Hepatocyte (in vitro differentiated cells): ENCODE data around the gene HSPA4L.

Source experiments
- EZH2 ChIP-seq: fragments of 200-600 bp; sonication (generic); IDR thresholded peaks from 2 replicates; pipeline ENCODE4 v1.6.1; 2016; ENCODE audit warnings: antibody characterized with exemption, mild to moderate bottlenecking, borderline replicate concordance
- EZH2phosphoT487 ChIP-seq: fragments of 200-600 bp; sonication (generic); IDR thresholded peaks from one replicate; pipeline ENCODE4 v1.6.1; 2018; ENCODE audit warnings: antibody characterized with exemption, mild to moderate bottlenecking, low read depth, moderate library complexity; ENCODE audit not compliant: unreplicated experiment, severe bottlenecking
- TF ChIP-seq, protein P1 (sequence below): fragments of 200-600 bp; sonication (generic); IDR thresholded peaks from 2 replicates; pipeline ENCODE4 v1.5.1; 2016; ENCODE audit warnings: antibody characterized with exemption, mild to moderate bottlenecking; ENCODE audit not compliant: poor library complexity

DNA sequence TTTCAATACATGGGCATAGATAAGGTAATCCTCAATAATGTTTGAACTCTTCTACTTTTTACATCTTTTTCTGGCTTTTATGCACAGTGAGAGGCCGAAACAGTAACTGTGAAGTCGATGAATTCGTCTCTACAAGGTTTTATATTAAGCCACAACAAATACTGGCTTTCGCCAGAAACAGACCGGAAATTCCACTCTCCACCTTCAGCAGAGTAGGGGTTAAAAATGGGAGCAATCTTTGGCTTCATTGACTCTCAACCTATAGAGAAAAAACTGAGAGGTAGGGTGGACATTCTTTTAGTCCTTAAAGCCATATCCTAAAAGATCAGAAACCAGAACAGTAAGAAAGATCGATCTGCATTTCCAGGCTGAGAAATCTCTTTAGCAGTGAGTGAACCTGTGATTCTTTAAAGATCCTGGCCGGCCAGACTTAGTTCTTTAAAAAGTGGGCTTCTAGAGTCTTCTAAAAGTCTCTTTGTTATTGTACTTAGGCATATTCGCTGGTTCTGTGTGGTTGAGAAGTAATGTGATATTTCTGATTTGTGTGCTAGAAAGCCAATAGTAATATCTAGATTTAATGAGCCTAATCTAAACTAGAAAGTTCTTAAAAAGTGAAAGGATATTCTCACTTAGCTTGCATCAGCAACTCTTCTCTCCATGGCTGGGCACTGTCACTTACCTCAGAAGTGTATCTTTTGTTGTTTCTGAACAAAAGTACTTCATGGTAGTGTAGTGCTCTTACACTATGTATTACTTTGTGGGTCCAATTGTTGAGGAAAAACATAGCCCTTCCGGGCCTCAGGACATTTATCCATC, 2.0 kb downstream of the HSPA4L start:
- TF ChIP-seq, protein P1, sequence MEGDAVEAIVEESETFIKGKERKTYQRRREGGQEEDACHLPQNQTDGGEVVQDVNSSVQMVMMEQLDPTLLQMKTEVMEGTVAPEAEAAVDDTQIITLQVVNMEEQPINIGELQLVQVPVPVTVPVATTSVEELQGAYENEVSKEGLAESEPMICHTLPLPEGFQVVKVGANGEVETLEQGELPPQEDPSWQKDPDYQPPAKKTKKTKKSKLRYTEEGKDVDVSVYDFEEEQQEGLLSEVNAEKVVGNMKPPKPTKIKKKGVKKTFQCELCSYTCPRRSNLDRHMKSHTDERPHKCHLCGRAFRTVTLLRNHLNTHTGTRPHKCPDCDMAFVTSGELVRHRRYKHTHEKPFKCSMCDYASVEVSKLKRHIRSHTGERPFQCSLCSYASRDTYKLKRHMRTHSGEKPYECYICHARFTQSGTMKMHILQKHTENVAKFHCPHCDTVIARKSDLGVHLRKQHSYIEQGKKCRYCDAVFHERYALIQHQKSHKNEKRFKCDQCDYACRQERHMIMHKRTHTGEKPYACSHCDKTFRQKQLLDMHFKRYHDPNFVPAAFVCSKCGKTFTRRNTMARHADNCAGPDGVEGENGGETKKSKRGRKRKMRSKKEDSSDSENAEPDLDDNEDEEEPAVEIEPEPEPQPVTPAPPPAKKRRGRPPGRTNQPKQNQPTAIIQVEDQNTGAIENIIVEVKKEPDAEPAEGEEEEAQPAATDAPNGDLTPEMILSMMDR: no peak
- TF ChIP-seq EZH2phosphoT487 (no peak), EZH2 (no peak)
